Lung (tissue), 16 donors: ENCODE results near the gene SLC22A9. TPM values are rescaled to one million over a fixed set of nuclear protein-coding genes. Genes with fewer than 3 reads are reported as not detected.
"Not testable (repeated sequence)": the region's sequence is repeated elsewhere in the genome, so short reads cannot be mapped to it uniquely, and the experiment has no call there.

Experiments
- ATAC-seq: fragments of 200-7000 bp; cut with Tn5 transposase; one replicate; pipeline ENCODE4 v1.9.1; 2020; ENCODE audit warnings: moderate number of reproducible peaks; ENCODE audit not compliant: insufficient read depth, low FRiP score
- DNase-seq, 3 donors: peaks; one replicate each; pipeline ENCODE4 v3.0.0-alpha.2; 2013 to 2017
- H3K27ac ChIP-seq, 2 donors: one replicate each; pipeline ENCODE4 v1.5.1; 2013; ENCODE audit warnings: mild to moderate bottlenecking in 2 of 2, moderate library complexity in 2 of 2, control low read depth in 1 of 2, inconsistent platforms in 1 of 2, low read depth in 1 of 2, low read length in 1 of 2
- H3K27me3 ChIP-seq, 3 donors: one replicate each; pipeline ENCODE4 v1.5.1; 2013; ENCODE audit warnings: low read length in 2 of 3; ENCODE audit not compliant: control insufficient read depth in 3 of 3, insufficient read depth in 3 of 3
- H3K36me3 ChIP-seq, 4 donors: one replicate each; pipeline ENCODE4 v1.5.1; 2013; ENCODE audit warnings: low read length in 4 of 4, mild to moderate bottlenecking in 1 of 4, moderate library complexity in 1 of 4; ENCODE audit not compliant: control insufficient read depth in 4 of 4, insufficient read depth in 4 of 4
- H3K4me1 ChIP-seq, 5 donors: one replicate each; pipeline ENCODE4 v1.5.1; 2013; ENCODE audit warnings: low read length in 5 of 5, mild to moderate bottlenecking in 2 of 5, moderate library complexity in 1 of 5; ENCODE audit not compliant: control insufficient read depth in 5 of 5, insufficient read depth in 5 of 5
- H3K4me3 ChIP-seq: one replicate; pipeline ENCODE4 v1.5.1; 2013; ENCODE audit warnings: mild to moderate bottlenecking, control low read depth, moderate library complexity
- H3K9ac ChIP-seq, 2 donors: one replicate each; pipeline ENCODE4 v1.5.1; 2013; ENCODE audit warnings: low read length in 2 of 2, control low read depth in 1 of 2; ENCODE audit not compliant: insufficient read depth in 1 of 2
- H3K9me3 ChIP-seq, 4 donors: one replicate each; pipeline ENCODE4 v1.5.1; 2013; ENCODE audit warnings: low read length in 3 of 4, mild to moderate bottlenecking in 1 of 4, moderate library complexity in 1 of 4; ENCODE audit not compliant: control insufficient read depth in 4 of 4, insufficient read depth in 3 of 4
- WGBS, 2 donors: extraction: QIAGEN DNeasy Blood & Tissue Kit; methylation state at CpG; one replicate each; pipeline ENCODE4 v1.1.7; 2013; 5-methylcytosine and 5-hydroxymethylcytosine counted together
- long read RNA-seq, 5 donors: transcript quantifications; one replicate each; lab custom pipeline, GENCODE V29; 2026
- polyA plus RNA-seq, 2 donors: library from polyadenylated mRNA; stranded (reverse); fragments of 200-250 nt; gene quantifications; one replicate each; pipeline ENCODE4 v1.2.1, GENCODE V29; 2013
- total RNA-seq, 2 donors: library from RNA; depleted of rRNA in 1 of 2; stranded (reverse); fragments of >200 nt in 1 of 2; gene quantifications; one replicate each; pipeline ENCODE4 v1.2.1, GENCODE V29; 2014 to 2021
- TF ChIP-seq, protein P1 (sequence below): IDR thresholded peaks from 2 replicates; pipeline ENCODE4 v1.5.1; 2012; ENCODE audit warnings: mild to moderate bottlenecking; ENCODE audit errors: control extremely low read depth, extremely low read depth
- donor health status: control.
- donor health status: control.
- donor health status: Bipolar disorder and iron deficiency.
- donor health status: healthy.
- donor health status: DM: yes; HTN: yes; CAD: no.

SLC22A9 gene
- total RNA-seq = not detected
- polyA plus RNA-seq = not detected
- long read RNA-seq, donor 1 = 0 reads
- long read RNA-seq, donor 2 = 0 reads
- long read RNA-seq, donor 3 = 0 reads
- long read RNA-seq, donor 4 = 0 reads
- long read RNA-seq, donor 5 = 0 reads

DNA sequence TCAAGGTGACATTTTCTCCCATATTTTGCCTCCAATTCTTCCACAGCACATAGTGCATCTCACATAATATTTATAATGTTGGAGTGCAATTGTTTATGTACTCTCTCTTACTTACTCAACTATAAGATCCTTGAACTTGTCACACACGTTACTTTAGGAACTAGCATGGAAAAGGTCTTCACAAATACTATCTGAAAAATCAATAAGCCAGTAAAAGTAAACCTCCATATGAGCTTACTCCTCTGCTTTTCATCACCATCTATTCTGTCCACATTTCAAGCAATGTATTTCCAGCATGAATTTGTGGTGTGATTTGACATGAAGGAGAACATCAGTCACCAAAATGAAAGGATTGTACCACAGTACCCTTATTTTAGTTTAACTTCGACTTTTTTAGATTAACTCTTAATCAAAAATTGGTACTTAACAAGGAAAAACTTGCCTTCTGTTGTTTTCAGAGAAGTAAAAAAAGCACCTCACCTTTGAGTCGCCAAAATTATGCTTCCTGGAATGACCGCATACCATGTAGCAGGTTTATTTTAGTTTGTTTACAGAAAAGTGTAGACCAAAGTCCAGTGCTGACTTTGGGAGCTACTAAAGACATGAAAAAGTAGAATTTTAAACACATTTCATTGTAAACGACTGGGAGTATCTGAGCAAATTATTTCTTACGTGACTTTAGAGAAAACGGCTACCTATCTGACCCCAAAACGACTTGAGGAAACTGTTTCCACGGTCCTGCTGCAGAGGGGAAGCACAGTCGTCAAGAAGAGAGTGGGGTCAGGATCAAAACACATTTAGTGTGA is at the start of gene SLC22A9:
Gene SLC22A9 (plus strand): TSS at position 621 of the 806 bp plus-strand sequence. CDS start 272 bp downstream, outside the sequence.
- DNase-seq (no peak), ATAC-seq (no peak)
- TF ChIP-seq, protein P1, sequence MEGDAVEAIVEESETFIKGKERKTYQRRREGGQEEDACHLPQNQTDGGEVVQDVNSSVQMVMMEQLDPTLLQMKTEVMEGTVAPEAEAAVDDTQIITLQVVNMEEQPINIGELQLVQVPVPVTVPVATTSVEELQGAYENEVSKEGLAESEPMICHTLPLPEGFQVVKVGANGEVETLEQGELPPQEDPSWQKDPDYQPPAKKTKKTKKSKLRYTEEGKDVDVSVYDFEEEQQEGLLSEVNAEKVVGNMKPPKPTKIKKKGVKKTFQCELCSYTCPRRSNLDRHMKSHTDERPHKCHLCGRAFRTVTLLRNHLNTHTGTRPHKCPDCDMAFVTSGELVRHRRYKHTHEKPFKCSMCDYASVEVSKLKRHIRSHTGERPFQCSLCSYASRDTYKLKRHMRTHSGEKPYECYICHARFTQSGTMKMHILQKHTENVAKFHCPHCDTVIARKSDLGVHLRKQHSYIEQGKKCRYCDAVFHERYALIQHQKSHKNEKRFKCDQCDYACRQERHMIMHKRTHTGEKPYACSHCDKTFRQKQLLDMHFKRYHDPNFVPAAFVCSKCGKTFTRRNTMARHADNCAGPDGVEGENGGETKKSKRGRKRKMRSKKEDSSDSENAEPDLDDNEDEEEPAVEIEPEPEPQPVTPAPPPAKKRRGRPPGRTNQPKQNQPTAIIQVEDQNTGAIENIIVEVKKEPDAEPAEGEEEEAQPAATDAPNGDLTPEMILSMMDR = no peak
- Histone ChIP-seq H3K4me1 (no peaks in the 10 kb centered on the region), H3K36me3 (no peaks in the 10 kb centered on the region), H3K9ac (no peak within 1 kb of the TSS), H3K9me3 (no peaks in the 10 kb centered on the region), H3K27ac (no peak within 1 kb of the TSS), H3K4me3 (no peak within 1 kb of the TSS), H3K27me3 (peaks cover 0 to 5% (median 0%) of the 10 kb centered on the region in 3 donors)
- WGBS, 2 donors = 56 to 66% methylated on average over 10 of the region's 10 CpGs

DNA sequence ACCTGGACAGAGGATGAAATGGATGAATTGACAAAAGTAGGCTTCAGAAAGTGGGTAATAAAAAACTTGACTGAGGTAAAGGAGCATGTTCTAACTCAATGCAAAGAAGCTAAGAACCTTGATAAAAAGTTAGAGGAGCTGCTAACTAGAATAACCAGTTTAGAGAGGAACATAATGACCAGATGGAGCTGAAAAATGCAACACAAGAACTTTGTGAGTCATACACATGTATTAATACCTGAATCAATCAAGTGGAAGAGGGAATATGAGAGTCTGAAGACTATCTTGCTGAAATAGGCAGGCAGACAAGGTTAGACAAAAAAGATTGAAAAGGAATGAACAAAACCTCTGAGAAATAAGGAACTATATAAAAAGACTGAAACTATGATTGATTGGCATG is 47.9 kb upstream of the SLC22A9 start:
- H3K27me3 ChIP-seq = no peaks in the 10 kb centered on the region
- H3K4me1 ChIP-seq = no peaks in the 10 kb centered on the region
- TF ChIP-seq, protein P1 = no peak
- H3K36me3 ChIP-seq = no peaks in the 10 kb centered on the region
- peaks cover 0 to 7% (median 5%) of the 10 kb centered on the region in 4 donors for H3K9me3 ChIP-seq
- ATAC-seq (no peak), DNase-seq (no peak)
- H3K27ac ChIP-seq = no peak overlapping the region
- no peak overlapping the region for H3K4me3 ChIP-seq
- no peak overlapping the region for H3K9ac ChIP-seq

DNA sequence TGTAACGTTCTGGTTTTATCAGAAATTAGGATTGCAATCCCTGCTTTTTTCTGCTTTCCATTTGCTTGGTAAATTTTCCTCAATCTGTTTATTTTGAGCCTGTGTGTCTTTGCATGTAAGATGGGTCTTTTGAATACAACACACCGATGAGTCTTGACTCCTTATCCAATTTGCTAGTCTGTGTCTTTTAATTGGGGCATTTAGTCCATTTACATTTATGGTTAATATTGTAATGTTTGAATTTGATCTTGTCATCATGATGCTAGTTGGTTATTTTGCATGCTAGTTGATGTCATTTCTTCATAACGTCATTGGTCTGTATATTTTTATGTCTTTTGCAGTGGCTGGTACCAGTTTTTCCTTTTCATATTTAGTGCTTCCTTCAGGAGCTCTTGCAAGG is 34.5 kb upstream of the SLC22A9 start:
- H3K4me3 ChIP-seq, H3K9ac ChIP-seq, H3K9me3 ChIP-seq, H3K4me1 ChIP-seq, H3K27me3 ChIP-seq, H3K36me3 ChIP-seq, H3K27ac ChIP-seq, ATAC-seq, DNase-seq: not testable (repeated sequence)
- WGBS, 2 donors = 72 to 87% methylated on average over 3 of the region's 3 CpGs

DNA sequence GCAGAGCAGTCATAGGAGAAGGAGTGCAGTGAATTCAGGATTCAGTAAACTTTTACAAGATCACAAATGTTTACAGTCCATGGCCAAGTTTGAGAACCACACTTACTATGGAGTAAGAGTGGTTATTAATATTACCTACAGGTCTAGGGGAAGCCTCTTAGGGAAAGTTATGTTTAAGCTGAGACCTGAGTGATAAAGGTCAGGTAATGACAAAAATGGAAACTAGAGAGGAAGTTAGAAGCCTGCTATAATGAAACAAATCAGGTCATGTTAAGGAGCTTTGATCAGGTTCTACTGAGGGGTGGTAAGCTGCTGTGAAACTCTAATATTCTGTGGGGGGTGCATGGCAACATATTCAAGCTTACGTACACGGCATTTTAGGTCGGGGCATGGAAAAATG is 32.5 kb upstream of the SLC22A9 start:
- H3K36me3 ChIP-seq = no peaks in the 10 kb centered on the region
- H3K27ac ChIP-seq = no peak overlapping the region
- H3K9me3 ChIP-seq = peaks cover 0 to 6% (median 3%) of the 10 kb centered on the region in 4 donors
- H3K4me3 ChIP-seq = no peak overlapping the region
- DNase-seq (no peak), ATAC-seq (no peak)
- TF ChIP-seq, protein P1 = no peak
- 83 to 91% methylated on average over 3 of the region's 3 CpGs for WGBS, 2 donors
- H3K27me3 ChIP-seq = no peaks in the 10 kb centered on the region
- no peak overlapping the region for H3K9ac ChIP-seq
- no peaks in the 10 kb centered on the region for H3K4me1 ChIP-seq
